Measurements from ENCODE around the gene RUSC2. TPM values are rescaled to one million over a fixed set of nuclear protein-coding genes. Genes with fewer than 3 reads are reported as not detected.
"Not testable (repeated sequence)": the region's sequence is repeated elsewhere in the genome, so short reads cannot be mapped to it uniquely, and the experiment has no call there.

RUSC2 gene
- total RNA-seq, 1 donor from 2014 or later = 67.1 TPM

GRCh38 chr9:35522187-35522586, 32.3 kb downstream of the RUSC2 start:
- DNase-seq (ENCODE audit: extremely low spot score, unreplicated experiment) = no peak
- H3K27me3 Mint-ChIP-seq (ENCODE audit: unreplicated experiment) = no peaks in the 10 kb centered on the region

GRCh38 chr9:35522700-35523099, 32.8 kb downstream of the RUSC2 start:
- H3K27ac Mint-ChIP-seq (ENCODE audit: unreplicated experiment) = peak overlapping the region; percentile 98
- H3K27me3 Mint-ChIP-seq (ENCODE audit: unreplicated experiment) = no peaks in the 10 kb centered on the region
- no peak overlapping the region for H3K4me3 Mint-ChIP-seq (ENCODE audit: unreplicated experiment)
- H3K36me3 Mint-ChIP-seq (ENCODE audit: unreplicated experiment) = peaks cover 6% of the 10 kb centered on the region
- DNase-seq (ENCODE audit: extremely low spot score, unreplicated experiment) = no peak
- no peaks in the 10 kb centered on the region for H3K9me3 Mint-ChIP-seq (ENCODE audit: unreplicated experiment)
- no peak for TF ChIP-seq CTCF (IDR thresholded peaks at IDR 0.05)
- peaks cover 79% of the 10 kb centered on the region for H3K4me1 Mint-ChIP-seq (ENCODE audit: unreplicated experiment)

More at GRCh38 chr9:35522187-35522586, 32.3 kb downstream of the RUSC2 start:
- peak overlapping the region; percentile 98 for H3K27ac Mint-ChIP-seq (ENCODE audit: unreplicated experiment)
- peaks cover 84% of the 10 kb centered on the region for H3K4me1 Mint-ChIP-seq (ENCODE audit: unreplicated experiment)
- H3K4me3 Mint-ChIP-seq (ENCODE audit: unreplicated experiment) = no peak overlapping the region
- peaks cover 6% of the 10 kb centered on the region for H3K36me3 Mint-ChIP-seq (ENCODE audit: unreplicated experiment)
- no peaks in the 10 kb centered on the region for H3K9me3 Mint-ChIP-seq (ENCODE audit: unreplicated experiment)
- peak; percentile 21 for TF ChIP-seq CTCF (IDR thresholded peaks at IDR 0.05)

- H3K4me3 Mint-ChIP-seq (ENCODE audit: unreplicated experiment); H3K36me3 Mint-ChIP-seq (ENCODE audit: unreplicated experiment); H3K27me3 Mint-ChIP-seq (ENCODE audit: unreplicated experiment); H3K9me3 Mint-ChIP-seq (ENCODE audit: unreplicated experiment); H3K27ac Mint-ChIP-seq (ENCODE audit: unreplicated experiment); DNase-seq (ENCODE audit: extremely low spot score, unreplicated experiment): not testable (repeated sequence)
- H3K4me1 Mint-ChIP-seq (ENCODE audit: unreplicated experiment) = peaks cover 71% of the 10 kb centered on the region
Measured at GRCh38 chr9:35523556-35523955, 33.6 kb downstream of the RUSC2 start.

GRCh38 chr9:35526087-35526801, 36.3 kb downstream of the RUSC2 start:
- Mint-ChIP-seq H3K4me1 (ENCODE audit: unreplicated experiment) (peaks cover 52% of the 10 kb centered on the region), H3K4me3 (ENCODE audit: unreplicated experiment) (no peak overlapping the region), H3K27me3 (ENCODE audit: unreplicated experiment) (no peaks in the 10 kb centered on the region), H3K9me3 (ENCODE audit: unreplicated experiment) (no peaks in the 10 kb centered on the region), H3K27ac (ENCODE audit: unreplicated experiment) (peak overlapping the region; percentile 81), H3K36me3 (ENCODE audit: unreplicated experiment) (peaks cover 8% of the 10 kb centered on the region)
- no peak for TF ChIP-seq CTCF (IDR thresholded peaks at IDR 0.05)
- no peak for DNase-seq (ENCODE audit: extremely low spot score, unreplicated experiment)

- no peak for DNase-seq (ENCODE audit: extremely low spot score, unreplicated experiment)
- no peak for TF ChIP-seq CTCF (IDR thresholded peaks at IDR 0.05)
- Mint-ChIP-seq H3K36me3 (ENCODE audit: unreplicated experiment) (peaks cover 20% of the 10 kb centered on the region), H3K9me3 (ENCODE audit: unreplicated experiment) (no peaks in the 10 kb centered on the region), H3K4me1 (ENCODE audit: unreplicated experiment) (peaks cover 47% of the 10 kb centered on the region), H3K4me3 (ENCODE audit: unreplicated experiment) (no peak overlapping the region), H3K27ac (ENCODE audit: unreplicated experiment) (no peak overlapping the region), H3K27me3 (ENCODE audit: unreplicated experiment) (no peaks in the 10 kb centered on the region)
Measured at GRCh38 chr9:35529161-35529823, 39.4 kb downstream of the RUSC2 start.

Measured in osteocyte (in vitro differentiated cells).